K562 (cell line): Measurements from ENCODE around the gene PLA1A. TPM values are rescaled to one million over a fixed set of nuclear protein-coding genes. Genes with fewer than 3 reads are reported as not detected.

ENCODE experiments used
- CBFB ChIP-seq: sonication (generic); formaldehyde crosslinking; IDR thresholded peaks from 2 replicates; pipeline ENCODE4 v1.4.0; 2020; ENCODE audit warnings: mild to moderate bottlenecking, missing genetic modification reagents
- CBX1 ChIP-seq: sonication (generic); IDR thresholded peaks from 2 replicates; pipeline ENCODE4 v1.6.1; 2016; ENCODE audit warnings: antibody characterized with exemption, low read depth, mild to moderate bottlenecking
- CEBPG ChIP-seq, 3 experiments: fragments of 200-800 bp in 1 of 3; sonication (Bioruptor generic) in 1 of 3; sonication (generic) in 1 of 3; formaldehyde crosslinking in 1 of 3; IDR thresholded peaks in 2 of 3; conservative IDR thresholded peaks in 1 of 3; 2 replicates each; pipeline versions ENCODE4 v1.6.1 to v1.8.0; 2016 to 2022; ENCODE audit warnings: missing compliant biosample characterization in 2 of 3, missing genetic modification characterization in 2 of 3, mild to moderate bottlenecking in 1 of 3, missing genetic modification reagents in 1 of 3
- DIDO1 ChIP-seq: fragments of 450-650 bp; IDR thresholded peaks from 2 replicates; pipeline ENCODE4 v1.6.1; 2016; ENCODE audit warnings: low read depth, missing biosample characterization, missing genetic modification characterization
- EHMT2 ChIP-seq: fragments of 450-650 bp; IDR thresholded peaks from 2 replicates; pipeline ENCODE4 v1.6.1; 2018; ENCODE audit warnings: antibody characterized with exemption
- EP300 ChIP-seq: IDR thresholded peaks from 2 replicates; pipeline ENCODE4 v1.6.1; 2012; ENCODE audit warnings: low read length, improper control_type of control experiment
- HNRNPLL ChIP-seq: fragments of 200-400 bp; formaldehyde crosslinking; IDR thresholded peaks from 2 replicates; pipeline ENCODE4 v1.6.1; 2017; ENCODE audit warnings: low read length, low read depth, mild to moderate bottlenecking; ENCODE audit not compliant: poor library complexity, severe bottlenecking
- KAT2B ChIP-seq: IDR thresholded peaks from one replicate; pipeline ENCODE4 v1.6.1; 2012; ENCODE audit warnings: low read depth, mild to moderate bottlenecking, control low read depth, inconsistent platforms, low read length, moderate library complexity
- MBD2 ChIP-seq: sonication (generic); IDR thresholded peaks from 2 replicates; pipeline ENCODE4 v1.6.1; 2016; ENCODE audit warnings: low read depth, borderline replicate concordance
- NFATC3 ChIP-seq: fragments of 450-650 bp; IDR thresholded peaks from 2 replicates; pipeline ENCODE4 v1.6.1; 2017; ENCODE audit warnings: mild to moderate bottlenecking
- POLR2H ChIP-seq: IDR thresholded peaks from 2 replicates; pipeline ENCODE4 v1.6.1; 2016; ENCODE audit warnings: missing genetic modification characterization, low read depth, mild to moderate bottlenecking, control low read depth, missing compliant biosample characterization, moderate library complexity
- TBP ChIP-seq: optimal IDR thresholded peaks from 2 replicates; pipeline ENCODE3; 2011; ENCODE audit warnings: low read depth, low read length, improper control_type of control experiment
- YY1 ChIP-seq, 3 experiments: IDR thresholded peaks; 2 replicates each; pipeline ENCODE4 v1.6.1; 2011; ENCODE audit warnings: low read length in 2 of 3, mild to moderate bottlenecking in 2 of 3, moderate library complexity in 2 of 3, borderline replicate concordance in 1 of 3, control low read depth in 1 of 3, low read depth in 1 of 3; ENCODE audit not compliant: insufficient read depth in 3 of 3, insufficient replicate concordance in 2 of 3, control insufficient read depth in 1 of 3, insufficient read length in 1 of 3; ENCODE audit errors: extremely low read depth in 1 of 3
- ZFP30 ChIP-seq: fragments of 250-450 bp; sonication (Bioruptor Pico); IDR thresholded peaks from 2 replicates; pipeline ENCODE4 v1.8.0; 2022; ENCODE audit warnings: moderate library complexity, mild to moderate bottlenecking, inconsistent platforms, borderline replicate concordance
- ZNF224 ChIP-seq: sonication (generic); formaldehyde crosslinking; IDR thresholded peaks from 2 replicates; pipeline ENCODE4 v1.8.0; 2022; ENCODE audit warnings: mild to moderate bottlenecking, missing genetic modification reagents
- ZNF253 ChIP-seq: fragments of 250-450 bp; sonication (Bioruptor Pico); conservative IDR thresholded peaks from 2 replicates; pipeline ENCODE4 v1.6.1; 2021; ENCODE audit warnings: mild to moderate bottlenecking
- ZNF3 ChIP-seq: fragments of 250-450 bp; sonication (Bioruptor Pico); IDR thresholded peaks from 2 replicates; pipeline ENCODE4 v1.5.0; 2021; ENCODE audit warnings: mild to moderate bottlenecking, moderate library complexity
- polyA plus RNA-seq, 8 experiments: library from polyadenylated mRNA; depleted of rRNA in 4 of 8; stranded (reverse) in 5 of 8; unstranded in 3 of 8; fragments of >200 nt; fragmentation: Nextera tagmentation in 2 of 8; fragmentation: Illumina TruSeq in 1 of 8; extraction: Ambion mirVana in 2 of 8; extraction: Trizol in 1 of 8; gene quantifications; 2 replicates each; pipeline versions ENCODE4 v1.2.1 to v1.2.3, GENCODE V29; 2011 to 2014; ENCODE audit warnings: inconsistent platforms in 1 of 8, missing spikeins in 1 of 8
- total RNA-seq, 7 experiments: library from RNA; depleted of rRNA in 6 of 7; stranded (reverse); fragments of >200 nt in 6 of 7; fragmentation: Illumina TruSeq in 2 of 7; extraction: Trizol in 2 of 7; gene quantifications; 2 replicates each; pipeline versions ENCODE4 v1.2.1 to v1.2.3, GENCODE V29; 2011 to 2021; ENCODE audit warnings: low replicate concordance in 1 of 7
- TF ChIP-seq, protein P1 (sequence below): fragments of 250-450 bp; sonication (Bioruptor Pico); IDR thresholded peaks from 2 replicates; pipeline ENCODE4 v1.8.0; 2021; ENCODE audit warnings: moderate library complexity, mild to moderate bottlenecking, inconsistent platforms
- TF ChIP-seq, protein P2 (sequence below): sonication (generic); formaldehyde crosslinking; IDR thresholded peaks from 2 replicates; pipeline ENCODE4 v1.8.0; 2022; ENCODE audit warnings: mild to moderate bottlenecking, missing genetic modification reagents, borderline replicate concordance
- TF ChIP-seq, protein P3 (sequence below): fragments of 450-650 bp; IDR thresholded peaks from 2 replicates; pipeline ENCODE4 v1.6.1; 2016; ENCODE audit warnings: borderline replicate concordance

The PLA1A gene
- total and polyA plus RNA-seq, 9 of the 15 experiments (the other 6 are each of a cell fraction or from before 2014, with no cell fraction given): not detected

DNA sequence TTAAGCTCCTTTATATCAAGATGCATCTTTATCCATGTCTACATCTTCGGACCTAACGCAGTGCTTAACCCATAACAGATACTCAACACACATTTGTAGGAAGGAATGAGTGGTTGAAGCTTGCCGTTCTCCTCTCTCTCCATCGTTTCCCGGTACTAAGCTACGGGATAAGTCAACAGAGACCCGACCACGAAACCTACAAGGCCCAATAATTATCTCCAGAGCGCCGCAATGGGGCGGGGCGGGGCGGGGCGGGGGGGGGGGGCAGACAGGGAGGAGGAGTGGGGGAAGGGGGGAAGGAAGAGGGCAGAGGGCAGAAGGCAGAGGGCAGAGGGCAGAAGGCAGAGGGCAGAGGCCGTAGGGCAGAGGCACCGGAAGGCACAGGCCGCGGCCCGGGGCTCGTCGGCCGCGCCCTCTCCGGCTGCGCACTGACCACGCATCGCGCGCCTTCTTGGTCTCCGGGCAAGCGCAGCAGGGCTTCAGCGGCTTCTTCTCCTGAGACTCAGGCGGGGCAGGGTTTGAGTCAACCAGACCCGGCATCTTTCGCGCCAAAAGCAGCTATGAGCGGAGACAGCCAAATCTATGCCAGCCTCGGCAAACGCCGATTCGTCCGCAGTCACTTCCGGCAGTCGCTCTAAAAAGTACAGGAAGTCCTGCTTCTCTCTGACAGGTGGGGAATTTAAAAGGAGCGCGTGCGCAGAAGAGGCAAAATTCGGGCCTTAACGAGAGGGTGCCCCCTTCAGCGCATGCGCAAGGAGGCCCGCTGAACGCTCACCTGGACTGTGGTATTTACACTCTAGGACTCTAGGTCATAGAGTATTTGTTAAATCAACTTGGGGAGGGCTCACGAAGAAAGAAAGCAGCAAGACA is 79.3 kb downstream of the PLA1A start, which contains the start of gene COX17 (continued):
- TF ChIP-seq, protein P1, sequence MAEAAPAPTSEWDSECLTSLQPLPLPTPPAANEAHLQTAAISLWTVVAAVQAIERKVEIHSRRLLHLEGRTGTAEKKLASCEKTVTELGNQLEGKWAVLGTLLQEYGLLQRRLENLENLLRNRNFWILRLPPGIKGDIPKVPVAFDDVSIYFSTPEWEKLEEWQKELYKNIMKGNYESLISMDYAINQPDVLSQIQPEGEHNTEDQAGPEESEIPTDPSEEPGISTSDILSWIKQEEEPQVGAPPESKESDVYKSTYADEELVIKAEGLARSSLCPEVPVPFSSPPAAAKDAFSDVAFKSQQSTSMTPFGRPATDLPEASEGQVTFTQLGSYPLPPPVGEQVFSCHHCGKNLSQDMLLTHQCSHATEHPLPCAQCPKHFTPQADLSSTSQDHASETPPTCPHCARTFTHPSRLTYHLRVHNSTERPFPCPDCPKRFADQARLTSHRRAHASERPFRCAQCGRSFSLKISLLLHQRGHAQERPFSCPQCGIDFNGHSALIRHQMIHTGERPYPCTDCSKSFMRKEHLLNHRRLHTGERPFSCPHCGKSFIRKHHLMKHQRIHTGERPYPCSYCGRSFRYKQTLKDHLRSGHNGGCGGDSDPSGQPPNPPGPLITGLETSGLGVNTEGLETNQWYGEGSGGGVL (CRISPR knock-in tag): no peak
- TF ChIP-seq DIDO1 (tag): 0 out of 2 replicates have a peak, but pooled peaks have one; percentile 52
- no peak for TF ChIP-seq EHMT2
- no peak for TF ChIP-seq ZNF224
- TF ChIP-seq HNRNPLL: peak; percentile 40
- TF ChIP-seq KAT2B: no peak
- no peak for TF ChIP-seq CEBPG (CRISPR knock-in tag; IDR thresholded peaks at IDR 0.05)
- no peak for TF ChIP-seq CEBPG (tag; conservative IDR thresholded peaks at IDR 0.05 in 1 of 2, IDR thresholded peaks at IDR 0.05 in 1 of 2)
- no peak for TF ChIP-seq CBFB (CRISPR knock-in tag)
- TF ChIP-seq, protein P2, sequence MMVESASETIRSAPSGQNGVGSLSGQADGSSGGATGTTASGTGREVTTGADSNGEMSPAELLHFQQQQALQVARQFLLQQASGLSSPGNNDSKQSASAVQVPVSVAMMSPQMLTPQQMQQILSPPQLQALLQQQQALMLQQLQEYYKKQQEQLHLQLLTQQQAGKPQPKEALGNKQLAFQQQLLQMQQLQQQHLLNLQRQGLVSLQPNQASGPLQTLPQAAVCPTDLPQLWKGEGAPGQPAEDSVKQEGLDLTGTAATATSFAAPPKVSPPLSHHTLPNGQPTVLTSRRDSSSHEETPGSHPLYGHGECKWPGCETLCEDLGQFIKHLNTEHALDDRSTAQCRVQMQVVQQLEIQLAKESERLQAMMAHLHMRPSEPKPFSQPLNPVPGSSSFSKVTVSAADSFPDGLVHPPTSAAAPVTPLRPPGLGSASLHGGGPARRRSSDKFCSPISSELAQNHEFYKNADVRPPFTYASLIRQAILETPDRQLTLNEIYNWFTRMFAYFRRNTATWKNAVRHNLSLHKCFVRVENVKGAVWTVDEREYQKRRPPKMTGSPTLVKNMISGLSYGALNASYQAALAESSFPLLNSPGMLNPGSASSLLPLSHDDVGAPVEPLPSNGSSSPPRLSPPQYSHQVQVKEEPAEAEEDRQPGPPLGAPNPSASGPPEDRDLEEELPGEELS (CRISPR knock-in tag): no peak
- TF ChIP-seq NFATC3: no peak
- TF ChIP-seq YY1 (IDR thresholded peaks at IDR 0.05; ENCODE audit: borderline replicate concordance in 1 of 3, control insufficient read depth in 1 of 3, extremely low read depth in 1 of 3, insufficient read depth in 3 of 3, insufficient read length in 1 of 3, insufficient replicate concordance in 2 of 3, low read depth in 1 of 3, low read length in 2 of 3): no peak
- no peak for TF ChIP-seq ZNF3 (CRISPR knock-in tag)
- no peak for TF ChIP-seq CBX1
- 0 out of 2 replicates have a peak, but pooled peaks have one; percentile 33 for TF ChIP-seq MBD2
- no peak for TF ChIP-seq ZNF253 (CRISPR knock-in tag)
- TF ChIP-seq EP300: no peak
- TF ChIP-seq, protein P3, sequence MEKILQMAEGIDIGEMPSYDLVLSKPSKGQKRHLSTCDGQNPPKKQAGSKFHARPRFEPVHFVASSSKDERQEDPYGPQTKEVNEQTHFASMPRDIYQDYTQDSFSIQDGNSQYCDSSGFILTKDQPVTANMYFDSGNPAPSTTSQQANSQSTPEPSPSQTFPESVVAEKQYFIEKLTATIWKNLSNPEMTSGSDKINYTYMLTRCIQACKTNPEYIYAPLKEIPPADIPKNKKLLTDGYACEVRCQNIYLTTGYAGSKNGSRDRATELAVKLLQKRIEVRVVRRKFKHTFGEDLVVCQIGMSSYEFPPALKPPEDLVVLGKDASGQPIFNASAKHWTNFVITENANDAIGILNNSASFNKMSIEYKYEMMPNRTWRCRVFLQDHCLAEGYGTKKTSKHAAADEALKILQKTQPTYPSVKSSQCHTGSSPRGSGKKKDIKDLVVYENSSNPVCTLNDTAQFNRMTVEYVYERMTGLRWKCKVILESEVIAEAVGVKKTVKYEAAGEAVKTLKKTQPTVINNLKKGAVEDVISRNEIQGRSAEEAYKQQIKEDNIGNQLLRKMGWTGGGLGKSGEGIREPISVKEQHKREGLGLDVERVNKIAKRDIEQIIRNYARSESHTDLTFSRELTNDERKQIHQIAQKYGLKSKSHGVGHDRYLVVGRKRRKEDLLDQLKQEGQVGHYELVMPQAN: peak; percentile 61; the same call in 1 of the 2 replicates
- TF ChIP-seq TBP: no peak
- no peak for TF ChIP-seq ZFP30 (CRISPR knock-in tag)
- TF ChIP-seq POLR2H (tag): peak; percentile 80
